Activated T-helper 1 cell treated with Interleukin-2 at 50 U/mL for 16 hours (primary cell): Measurements from ENCODE around the gene PSME1.

ENCODE experiments used
- DNase-seq: peaks from one replicate; pipeline ENCODE4 v3.0.0-alpha.2; 2020; ENCODE audit warnings: low read depth

Gene PSME1

GRCh38 chr14:24135834-24136683, at the start of gene PSME1:
Gene PSME1, plus strand, starts transcription at chr14:24136194. Its CDS starts 69 bp downstream, at chr14:24136263.
- DNase-seq = peak; percentile 89

GRCh38 chr14:24087004-24087403, 49.0 kb upstream of the PSME1 start:
- no peak for DNase-seq

- no peak for DNase-seq
Observed at GRCh38 chr14:24088095-24088494, 47.9 kb upstream of the PSME1 start.

GRCh38 chr14:24089890-24090289, 46.1 kb upstream of the PSME1 start:
- DNase-seq = no peak

- DNase-seq = no peak
Observed at GRCh38 chr14:24092110-24092504, 43.9 kb upstream of the PSME1 start.

- DNase-seq = no peak
Observed at GRCh38 chr14:24092505-24093206, 43.3 kb upstream of the PSME1 start.

- DNase-seq = no peak
Observed at GRCh38 chr14:24093207-24093900, 42.6 kb upstream of the PSME1 start.

- peak; percentile 62 for DNase-seq
Observed at GRCh38 chr14:24093901-24094840, 41.8 kb upstream of the PSME1 start, which contains the start of gene PCK2. Gene PCK2, plus strand, starts transcription at chr14:24094311. Its CDS starts 95 bp downstream, at chr14:24094406.

- DNase-seq = no peak
Observed at GRCh38 chr14:24094841-24095270, 41.1 kb upstream of the PSME1 start.

- no peak for DNase-seq
Observed at GRCh38 chr14:24095271-24096068, 40.5 kb upstream of the PSME1 start.

GRCh38 chr14:24096545-24097181, 39.3 kb upstream of the PSME1 start:
- no peak for DNase-seq

- no peak for DNase-seq
Observed at GRCh38 chr14:24098229-24098926, 37.6 kb upstream of the PSME1 start.

GRCh38 chr14:24098927-24099813, 36.8 kb upstream of the PSME1 start:
- no peak for DNase-seq

- no peak for DNase-seq
Observed at GRCh38 chr14:24100197-24100981, 35.6 kb upstream of the PSME1 start.

- DNase-seq = no peak
Observed at GRCh38 chr14:24100982-24101494, 35.0 kb upstream of the PSME1 start.

- DNase-seq = no peak
Observed at GRCh38 chr14:24102357-24103048, 33.5 kb upstream of the PSME1 start.

- DNase-seq = no peak
Observed at GRCh38 chr14:24103451-24103850, 32.5 kb upstream of the PSME1 start.
